Ammon's horn (tissue), 1 donor: ENCODE measurements around the gene SPIRE1.
A peak's percentile ranks its signal among the peaks of the same experiment; 100 is the strongest.
"Not testable (repeated sequence)": the region's sequence is repeated elsewhere in the genome, so short reads cannot be mapped to it uniquely, and the experiment has no call there.

Experiments
- DNase-seq: peaks from one replicate; pipeline ENCODE4 v3.0.0-alpha.2; 2016; ENCODE audit warnings: low spot score

Gene SPIRE1

DNA sequence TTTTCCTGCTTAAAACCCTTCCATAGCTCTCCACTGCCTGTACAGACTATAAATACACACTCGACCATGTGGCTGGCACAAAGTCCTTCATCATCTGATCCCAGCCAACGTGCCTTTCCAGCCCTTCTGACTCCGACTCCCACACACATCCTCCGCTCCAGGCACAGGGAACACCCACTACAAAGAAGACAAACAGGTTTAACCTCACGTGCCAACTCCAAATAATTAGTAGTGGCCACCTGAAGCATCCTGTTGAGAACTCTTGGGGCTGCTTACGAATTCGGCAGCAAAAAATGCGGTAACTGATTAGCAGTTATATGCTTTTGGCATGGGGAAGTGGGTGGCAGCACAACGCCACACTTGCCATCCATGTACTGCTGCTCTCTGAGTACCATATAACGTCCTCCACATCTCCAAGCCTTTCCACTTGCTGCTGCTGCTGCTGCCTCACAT, 12.1 kb downstream of the SPIRE1 start:
- peak; percentile 71 for DNase-seq

GRCh38 chr18:12645254-12645653, 12.7 kb downstream of the SPIRE1 start:
- no peak for DNase-seq

DNA sequence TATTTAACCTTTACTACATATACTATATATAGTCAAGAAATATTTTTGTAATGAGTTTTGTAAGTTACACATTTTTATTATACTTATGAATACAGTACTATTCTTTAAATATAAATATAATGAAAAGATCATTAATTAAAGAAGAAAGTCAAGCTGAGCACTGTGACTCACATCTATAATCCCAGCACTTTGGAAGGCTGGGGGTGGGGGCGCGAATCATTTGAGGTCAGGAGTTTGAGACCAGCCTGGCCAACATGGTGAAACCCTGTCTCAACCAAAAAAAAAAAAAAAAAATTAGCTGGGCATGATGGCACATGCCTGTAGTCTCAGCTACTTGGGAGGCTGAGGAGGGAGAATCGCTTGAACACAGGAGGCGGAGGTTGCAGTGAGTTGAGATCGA, 14.2 kb downstream of the SPIRE1 start:
- DNase-seq, result not testable (repeated sequence)

GRCh38 chr18:12640881-12641200, 17.1 kb downstream of the SPIRE1 start:
- no peak for DNase-seq

- no peak for DNase-seq
Observed at GRCh38 chr18:12639990-12640880, 17.7 kb downstream of the SPIRE1 start.

DNA sequence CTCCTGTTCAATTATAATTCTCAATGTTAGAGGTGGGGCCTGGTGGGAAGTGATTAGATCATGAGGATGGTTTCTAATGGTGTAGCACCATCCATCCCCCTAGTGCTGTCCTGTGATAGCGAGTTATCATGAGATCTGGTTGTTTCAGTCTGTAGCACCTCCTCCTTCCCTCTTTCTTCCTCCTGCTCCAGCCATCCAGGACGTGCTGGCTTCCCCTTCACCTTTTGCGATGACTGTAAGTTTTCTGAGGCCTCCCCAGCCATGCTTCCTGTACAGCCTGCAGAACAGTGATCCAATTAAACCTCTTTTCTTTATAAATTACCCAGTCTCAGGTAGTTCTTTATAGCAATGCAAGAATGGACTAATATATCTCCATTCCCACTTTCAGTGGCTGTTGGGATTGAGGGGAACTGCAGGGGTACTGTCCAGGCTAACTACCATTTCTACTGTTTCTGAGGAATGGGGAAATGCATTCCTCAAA, 19.2 kb downstream of the SPIRE1 start:
- DNase-seq, result no peak

GRCh38 chr18:12637901-12638643, 19.8 kb downstream of the SPIRE1 start:
- no peak for DNase-seq

DNA sequence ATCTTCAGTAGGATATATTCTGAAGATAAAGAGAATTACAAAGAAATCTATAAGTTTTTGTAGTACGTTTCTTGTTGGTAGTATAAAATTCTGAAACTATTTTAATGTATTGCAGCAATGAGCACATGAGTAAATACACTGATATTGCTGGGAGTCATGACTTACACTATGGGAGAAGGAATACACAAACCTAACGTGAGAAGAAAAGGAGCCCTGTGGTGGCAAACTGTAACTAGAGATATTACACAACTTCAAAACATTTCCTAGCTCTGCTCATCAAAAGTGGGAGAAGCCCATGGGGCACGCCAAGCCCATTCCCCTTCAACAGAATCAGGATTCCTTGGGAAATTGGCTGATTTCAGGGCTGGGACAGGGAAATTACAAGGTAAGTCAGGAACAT, 20.5 kb downstream of the SPIRE1 start:
- no peak for DNase-seq

DNA sequence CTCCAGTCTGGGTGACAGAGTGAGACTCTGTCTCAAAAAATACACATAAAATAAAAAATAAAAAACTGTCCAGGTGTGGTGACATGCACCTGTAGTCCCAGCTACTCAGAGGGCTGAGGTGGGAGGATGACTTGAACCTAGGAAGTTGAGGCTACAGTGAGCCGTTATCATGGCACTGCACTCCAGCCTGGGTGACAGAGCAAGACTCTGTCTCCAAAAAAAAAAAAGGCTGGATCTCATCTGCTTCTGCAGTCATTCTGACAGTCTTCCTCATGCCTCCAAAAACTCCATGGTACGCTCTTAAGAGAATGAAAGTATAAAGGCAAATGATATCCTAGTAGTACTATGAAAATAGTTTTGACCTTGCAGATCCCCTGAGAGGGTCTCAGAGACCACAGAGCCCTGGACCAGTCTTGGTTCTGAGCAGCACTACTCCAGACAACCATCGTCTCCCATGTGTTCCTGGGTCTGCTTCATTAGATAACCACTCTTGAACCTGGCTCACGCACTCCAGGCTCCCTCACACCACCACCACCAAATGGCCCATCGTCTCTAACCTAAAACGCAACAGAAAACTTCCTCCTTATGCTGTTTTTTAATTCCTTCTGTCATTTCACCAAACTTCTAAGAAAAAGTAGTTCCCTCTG, 26.0 kb downstream of the SPIRE1 start:
- DNase-seq, result no peak

- no peak for DNase-seq
Observed at GRCh38 chr18:12630136-12630535, 27.8 kb downstream of the SPIRE1 start.

- DNase-seq, result no peak
Observed at GRCh38 chr18:12628706-12629702, 28.9 kb downstream of the SPIRE1 start.

DNA sequence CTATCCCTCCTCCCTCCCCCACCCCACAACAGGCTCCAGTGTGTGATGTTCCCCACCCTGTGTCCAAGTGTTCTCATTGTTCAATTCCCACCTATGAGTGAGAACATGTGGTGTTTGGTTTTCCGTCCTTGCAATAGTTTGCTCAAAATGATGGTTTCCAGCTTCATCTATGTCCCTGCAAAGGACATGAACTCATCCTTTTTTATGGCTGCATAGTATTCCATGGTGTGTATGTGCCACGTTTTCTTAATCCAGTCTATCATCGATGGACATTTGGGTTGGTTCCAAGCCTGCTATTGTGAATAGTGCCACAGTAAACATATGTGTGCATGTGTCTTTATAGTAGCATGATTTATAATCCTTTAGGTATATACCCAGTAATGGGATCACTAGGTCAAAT, 30.7 kb downstream of the SPIRE1 start:
- not testable (repeated sequence) for DNase-seq

- DNase-seq, result no peak
Observed at GRCh38 chr18:12625241-12625640, 32.7 kb downstream of the SPIRE1 start.

DNA sequence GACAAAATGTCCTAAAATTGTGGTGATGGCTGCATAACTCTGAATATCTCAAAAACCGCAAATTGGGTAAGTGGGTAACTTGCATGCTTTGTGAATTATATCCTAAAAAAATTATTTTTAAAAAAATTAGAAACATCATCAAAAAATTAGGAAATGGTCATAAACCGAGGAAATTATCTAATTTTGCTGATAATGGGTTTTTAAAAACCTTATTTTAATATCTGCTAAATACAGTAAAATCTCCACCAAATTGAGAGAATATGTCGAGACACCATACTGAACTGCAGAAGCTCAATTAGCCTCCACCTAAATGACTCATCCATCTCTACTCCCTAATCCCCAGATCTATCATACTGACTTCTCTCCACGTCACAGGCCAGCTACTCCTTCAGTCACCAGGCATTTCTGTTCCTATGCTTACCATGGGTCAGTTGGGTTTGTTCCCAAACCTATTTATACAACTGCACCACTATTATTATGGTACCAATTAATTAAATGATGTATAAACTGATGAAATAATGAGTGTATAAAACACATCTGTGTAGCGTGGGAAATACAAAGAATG, 36.1 kb downstream of the SPIRE1 start:
- DNase-seq, result no peak

- DNase-seq, result peak; percentile 13
Observed at GRCh38 chr18:12615748-12616147, 42.2 kb downstream of the SPIRE1 start.

DNA sequence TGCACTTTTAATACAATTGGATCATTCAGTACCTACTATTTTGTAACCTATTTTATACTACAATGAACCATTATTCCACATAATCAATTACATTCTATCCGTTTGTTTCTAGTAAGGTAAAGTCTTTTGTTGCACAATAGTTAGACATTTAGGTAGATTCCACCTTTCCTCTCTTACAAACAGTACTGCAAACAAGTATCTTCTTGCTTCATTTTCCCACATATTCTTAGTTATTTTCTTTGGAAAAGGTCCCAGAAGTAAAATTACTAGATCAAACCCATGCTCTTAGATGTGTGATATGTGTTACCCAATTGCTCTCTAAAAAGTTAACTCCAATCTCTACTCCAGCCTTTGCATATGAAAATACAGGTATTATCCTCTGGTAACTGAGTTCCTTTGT, 49.6 kb downstream of the SPIRE1 start:
- no peak for DNase-seq

DNA sequence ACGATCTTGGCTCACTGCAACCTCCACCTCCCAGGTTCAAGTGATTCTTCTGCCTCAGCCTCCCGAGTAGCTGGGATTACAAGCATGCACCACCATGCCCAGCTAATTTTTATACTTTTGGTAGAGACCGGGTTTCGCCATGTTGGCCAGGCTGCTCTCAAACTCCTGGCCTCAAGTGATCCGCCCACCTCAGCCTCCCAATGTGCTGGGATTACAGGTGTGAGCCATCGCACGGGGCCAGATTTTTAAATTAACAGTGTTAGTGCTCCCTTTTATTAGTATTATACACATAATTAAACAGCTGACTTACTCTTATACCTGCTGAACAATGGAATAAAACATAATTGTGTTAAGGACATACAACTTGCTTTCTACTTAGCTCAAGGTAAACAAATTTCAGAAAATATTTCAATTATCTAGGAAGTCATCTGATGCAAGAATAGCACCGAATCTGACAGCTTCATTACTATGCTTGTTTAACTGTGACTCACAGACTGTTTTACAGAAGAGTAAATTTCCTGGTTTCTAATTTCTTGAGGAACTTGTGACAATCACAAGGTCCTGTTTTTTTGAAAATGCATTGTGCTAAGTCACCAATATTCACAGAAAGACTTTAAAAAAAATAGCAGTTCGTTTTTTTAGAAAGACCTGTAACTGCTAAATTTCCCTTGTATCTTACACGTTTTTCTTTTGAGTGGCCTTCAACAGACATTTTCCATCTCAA, 51.2 kb downstream of the SPIRE1 start:
- DNase-seq, result peak; percentile 9

- DNase-seq, result no peak
Observed at GRCh38 chr18:12604445-12605007, 53.4 kb downstream of the SPIRE1 start.

DNA sequence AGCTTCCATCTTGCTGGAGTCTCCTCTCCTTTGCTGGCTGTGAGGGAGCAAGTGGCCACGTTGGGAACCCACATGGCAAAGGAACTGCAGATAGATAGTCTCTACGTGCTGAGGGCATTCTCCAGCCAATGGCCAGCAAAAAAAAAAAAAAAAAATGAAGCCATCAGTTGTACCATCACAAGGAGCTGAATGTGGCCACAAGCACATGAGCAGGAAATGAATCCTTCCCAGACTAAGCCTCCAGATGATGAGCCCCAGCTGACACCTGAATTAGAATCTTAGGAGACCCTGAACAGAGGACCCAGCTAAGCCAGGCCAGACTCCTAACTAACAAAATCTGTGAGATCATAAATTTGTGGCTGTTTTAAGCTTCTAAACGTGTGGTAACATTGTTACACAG, 57.9 kb downstream of the SPIRE1 start:
- no peak for DNase-seq

DNA sequence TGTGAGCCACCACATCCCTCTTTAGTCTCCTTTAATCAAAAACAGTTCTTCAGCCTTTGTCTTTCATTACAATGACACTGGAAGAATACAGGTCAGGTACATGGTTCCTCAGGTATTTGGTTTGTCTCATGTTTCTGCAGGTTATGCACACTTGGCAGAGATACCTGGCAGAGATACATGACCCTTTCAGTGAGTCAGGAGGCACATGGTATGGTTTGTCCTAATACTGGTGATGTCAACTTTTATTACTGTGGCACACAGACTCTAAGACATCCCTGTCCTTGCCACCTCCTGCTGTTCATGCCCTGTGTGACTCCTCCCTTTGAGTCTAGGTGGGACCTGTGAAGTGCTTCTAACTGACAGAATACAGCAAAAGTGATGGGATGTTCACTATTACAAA, 58.4 kb downstream of the SPIRE1 start:
- DNase-seq, result no peak
